Activated CD8-positive, alpha-beta T cell treated with anti-CD3 and anti-CD28 coated beads for 36 hours (primary cell): ENCODE measurements around the gene DCXR. TPM values are rescaled to one million over a fixed set of nuclear protein-coding genes. Genes with fewer than 3 reads are reported as not detected.

Experiments used
- ATAC-seq: fragments of 200-7000 bp; cut with Tn5 transposase; one replicate; pipeline ENCODE4 v1.10.0; 2021; ENCODE audit warnings: mild to moderate bottlenecking, moderate library complexity
- CTCF ChIA-PET: fragments of 350-600 bp; sonication (Branson Sonifier 250); formaldehyde crosslinking; loops from one replicate; lab custom pipeline; 2021; ENCODE audit warnings: antibody characterized with exemption; lab: Charles Lee
- POLR2A ChIA-PET: fragments of 350-600 bp; sonication (Branson Sonifier 250); formaldehyde crosslinking; loops from one replicate; lab custom pipeline; 2021; ENCODE audit warnings: antibody characterized with exemption; lab: Charles Lee
- DNase-seq: peaks from one replicate; pipeline ENCODE4 v3.0.0-alpha.2; 2020
- H3K27ac Mint-ChIP-seq: one replicate; pipeline ENCODE4 v1.8.0; 2021; ENCODE audit warnings: mild to moderate bottlenecking, mixed read lengths
- H3K27me3 Mint-ChIP-seq: one replicate; pipeline ENCODE4 v1.8.0; 2021; ENCODE audit warnings: mixed read lengths
- H3K36me3 Mint-ChIP-seq: one replicate; pipeline ENCODE4 v1.8.0; 2021; ENCODE audit warnings: low read depth, mixed read lengths
- H3K4me1 Mint-ChIP-seq: one replicate; pipeline ENCODE4 v1.8.0; 2021; ENCODE audit warnings: low read depth, mixed read lengths
- H3K4me3 Mint-ChIP-seq: one replicate; pipeline ENCODE4 v1.8.0; 2021; ENCODE audit warnings: mild to moderate bottlenecking, moderate library complexity, mixed read lengths
- H3K9me3 Mint-ChIP-seq: one replicate; pipeline ENCODE4 v1.8.0; 2021; ENCODE audit warnings: mixed read lengths
- intact Hi-C: fragments of 100-400 bp; cut with micrococcal nuclease; formaldehyde crosslinking; loops from one replicate; pipeline ENCODE4 v1.10.0; 2022
- total RNA-seq, 2 experiments: library from RNA; stranded (reverse); gene quantifications; one replicate each; pipeline ENCODE4 v1.2.3, GENCODE V29; 2021
- TF ChIP-seq, protein P1 (sequence below): fragments of 200-600 bp; IDR thresholded peaks from one replicate; pipeline ENCODE4 v1.8.0; 2022; ENCODE audit warnings: antibody characterized with exemption, mild to moderate bottlenecking

Gene DCXR
- total RNA-seq, 2 experiments from 2014 or later: 99.2 to 101 TPM

DNA sequence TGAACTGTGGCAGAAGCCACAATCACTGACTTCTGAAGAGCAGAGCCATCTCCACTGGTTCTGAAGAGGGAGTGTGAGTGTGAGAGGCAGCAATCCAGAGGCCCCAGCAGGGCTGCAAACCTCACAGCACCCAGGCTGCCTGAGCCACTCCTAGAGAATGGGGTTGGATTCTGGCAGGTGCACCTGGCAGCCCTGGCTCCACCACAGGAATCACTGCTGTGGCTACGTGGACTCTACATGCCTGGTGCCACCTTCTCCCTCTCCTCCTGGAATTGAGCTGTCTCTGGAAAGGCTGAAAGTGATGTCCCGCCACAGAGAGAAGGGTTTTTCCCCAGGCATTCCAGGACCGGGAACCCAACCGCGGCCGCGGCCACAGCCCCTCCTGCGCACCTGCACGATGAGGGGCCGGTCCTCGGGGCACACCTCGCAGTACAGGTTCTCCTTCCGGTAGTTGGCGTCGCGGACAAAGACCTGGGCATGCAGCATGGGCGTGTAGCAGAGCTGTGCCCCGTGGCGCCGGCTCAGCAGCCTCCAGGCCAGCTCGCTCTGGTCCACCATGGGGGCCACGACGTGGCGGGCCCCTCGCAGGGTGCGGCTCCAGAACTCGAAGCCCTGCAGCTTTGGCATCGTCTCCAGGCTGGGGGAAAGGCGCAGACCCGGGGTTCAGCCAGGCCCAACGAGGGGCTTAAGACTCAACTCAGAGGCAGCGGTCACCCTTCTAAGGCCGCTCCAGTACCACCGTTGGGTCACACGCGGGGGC is 27.1 kb upstream of the DCXR start:
- ATAC-seq (no peak), DNase-seq (no peak)
- Mint-ChIP-seq H3K4me3 (peak overlapping the region; percentile 75), H3K36me3 (peaks cover 1% of the 10 kb centered on the region), H3K27ac (peak overlapping the region; percentile 61), H3K9me3 (no peaks in the 10 kb centered on the region), H3K27me3 (no peaks in the 10 kb centered on the region), H3K4me1 (peaks cover 14% of the 10 kb centered on the region)
- TF ChIP-seq, protein P1, sequence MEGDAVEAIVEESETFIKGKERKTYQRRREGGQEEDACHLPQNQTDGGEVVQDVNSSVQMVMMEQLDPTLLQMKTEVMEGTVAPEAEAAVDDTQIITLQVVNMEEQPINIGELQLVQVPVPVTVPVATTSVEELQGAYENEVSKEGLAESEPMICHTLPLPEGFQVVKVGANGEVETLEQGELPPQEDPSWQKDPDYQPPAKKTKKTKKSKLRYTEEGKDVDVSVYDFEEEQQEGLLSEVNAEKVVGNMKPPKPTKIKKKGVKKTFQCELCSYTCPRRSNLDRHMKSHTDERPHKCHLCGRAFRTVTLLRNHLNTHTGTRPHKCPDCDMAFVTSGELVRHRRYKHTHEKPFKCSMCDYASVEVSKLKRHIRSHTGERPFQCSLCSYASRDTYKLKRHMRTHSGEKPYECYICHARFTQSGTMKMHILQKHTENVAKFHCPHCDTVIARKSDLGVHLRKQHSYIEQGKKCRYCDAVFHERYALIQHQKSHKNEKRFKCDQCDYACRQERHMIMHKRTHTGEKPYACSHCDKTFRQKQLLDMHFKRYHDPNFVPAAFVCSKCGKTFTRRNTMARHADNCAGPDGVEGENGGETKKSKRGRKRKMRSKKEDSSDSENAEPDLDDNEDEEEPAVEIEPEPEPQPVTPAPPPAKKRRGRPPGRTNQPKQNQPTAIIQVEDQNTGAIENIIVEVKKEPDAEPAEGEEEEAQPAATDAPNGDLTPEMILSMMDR: no peak
- POLR2A ChIA-PET: interaction anchor here (0.8 to 7.4 kb wide), 17 partner anchors 9 to 194 kb away, joined by 3 to 98 read pairs (median 4); partner anchors contain the start of genes ARHGDIA, DCXR, FASN and GPS1
- CTCF ChIA-PET: interaction anchor here (1.2 to 2.9 kb wide), 2 partner anchors 30 to 34 kb away, joined by 3 to 16 read pairs; no protein-coding TSS in a partner anchor
- intact Hi-C loops: no loop called here

DNA sequence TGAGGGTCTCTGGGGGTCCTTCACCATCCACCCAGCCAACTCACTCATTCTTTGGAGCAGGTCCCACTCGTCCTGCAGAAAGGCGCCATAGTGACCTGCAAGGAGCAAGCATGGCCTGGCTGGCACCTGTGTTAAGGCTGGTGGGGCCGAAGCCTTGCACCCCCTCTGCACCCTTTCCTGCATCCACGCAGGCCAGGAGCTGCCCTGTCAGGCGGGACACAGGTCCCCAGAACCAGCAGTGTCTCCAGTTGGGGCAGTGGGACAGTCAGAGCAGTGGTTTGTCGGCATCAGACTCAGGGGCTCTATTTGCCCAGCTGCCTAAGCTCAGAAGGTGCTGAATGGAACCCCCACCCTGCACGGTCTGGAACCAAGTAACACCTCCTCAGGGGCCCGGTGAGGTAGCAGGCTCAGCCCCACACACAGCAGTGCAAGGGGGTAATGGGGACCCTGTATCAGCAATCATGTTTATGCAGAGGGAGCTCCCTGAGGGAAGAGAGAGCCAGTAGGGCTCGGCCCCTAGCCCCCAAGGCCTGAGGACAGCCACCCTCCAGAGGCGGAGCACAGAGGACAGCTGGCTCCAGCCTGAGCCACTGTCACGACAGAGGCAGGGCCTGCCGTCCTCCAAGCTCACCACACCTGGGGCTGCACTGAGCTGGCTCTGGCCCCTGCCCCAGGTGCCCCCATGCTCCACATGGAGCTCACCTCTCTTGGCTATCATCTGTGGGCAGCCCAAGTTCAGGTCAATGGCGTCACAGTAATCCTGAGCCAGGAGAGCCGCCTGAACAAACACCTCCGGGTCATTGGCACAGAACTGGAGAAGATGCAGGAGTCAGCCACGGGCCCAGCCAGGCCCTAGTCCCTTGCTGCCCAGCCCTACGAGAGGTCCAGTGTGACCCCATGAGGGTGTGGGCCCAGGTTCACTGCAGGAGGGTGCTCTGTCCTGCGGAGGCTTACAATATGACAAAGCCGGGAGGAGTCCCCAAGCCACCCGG is 26.2 kb upstream of the DCXR start:
- TF ChIP-seq, protein P1: no peak
- ATAC-seq (no peak), DNase-seq (no peak)
- Mint-ChIP-seq H3K36me3 (peaks cover 1% of the 10 kb centered on the region), H3K27me3 (no peaks in the 10 kb centered on the region), H3K4me3 (peak overlapping the region; percentile 75), H3K9me3 (no peaks in the 10 kb centered on the region), H3K4me1 (peaks cover 14% of the 10 kb centered on the region), H3K27ac (peak overlapping the region; percentile 55)
- CTCF ChIA-PET: no interaction called here
- POLR2A ChIA-PET: interaction anchor here (0.6 to 7.4 kb wide), 4 partner anchors 10 to 59 kb away, joined by 3 to 98 read pairs (median 4); partner anchors contain the start of genes GPS1 and RFNG
- intact Hi-C loops: no loop called here

DNA sequence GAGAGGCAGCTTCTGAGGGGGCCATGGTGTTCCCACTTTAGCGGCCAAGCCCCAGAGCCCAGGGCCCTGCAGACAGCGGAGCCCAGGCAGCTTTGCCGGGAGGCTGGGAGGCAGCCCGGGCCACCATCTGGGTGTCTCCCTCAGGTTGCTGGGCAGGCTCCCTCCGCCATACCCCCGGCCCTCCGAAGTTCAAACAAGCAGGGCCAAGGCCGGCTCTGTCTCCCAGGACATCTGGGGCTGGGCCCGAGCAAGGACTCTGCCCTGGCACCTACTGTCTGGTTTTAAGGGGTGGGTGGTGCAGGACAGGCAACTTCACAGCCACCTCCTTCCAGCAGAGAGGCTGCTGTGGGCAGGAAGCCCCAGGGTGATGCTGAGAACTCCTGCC is 25.5 kb upstream of the DCXR start:
- H3K4me3 Mint-ChIP-seq: no peak overlapping the region
- H3K27ac Mint-ChIP-seq: no peak overlapping the region
- H3K36me3 Mint-ChIP-seq: peaks cover 1% of the 10 kb centered on the region
- intact Hi-C loops: no loop called here
- H3K4me1 Mint-ChIP-seq: peaks cover 14% of the 10 kb centered on the region
- ChIA-PET POLR2A (interaction anchor here (0.6 to 7.4 kb wide), 2 partner anchors 10 to 60 kb away, joined by 3 to 98 read pairs; partner anchors contain the start of genes GPS1 and RFNG), CTCF (no interaction called here)
- TF ChIP-seq, protein P1: no peak
- DNase-seq (no peak), ATAC-seq (no peak)
- no peaks in the 10 kb centered on the region for H3K9me3 Mint-ChIP-seq
- no peaks in the 10 kb centered on the region for H3K27me3 Mint-ChIP-seq

DNA sequence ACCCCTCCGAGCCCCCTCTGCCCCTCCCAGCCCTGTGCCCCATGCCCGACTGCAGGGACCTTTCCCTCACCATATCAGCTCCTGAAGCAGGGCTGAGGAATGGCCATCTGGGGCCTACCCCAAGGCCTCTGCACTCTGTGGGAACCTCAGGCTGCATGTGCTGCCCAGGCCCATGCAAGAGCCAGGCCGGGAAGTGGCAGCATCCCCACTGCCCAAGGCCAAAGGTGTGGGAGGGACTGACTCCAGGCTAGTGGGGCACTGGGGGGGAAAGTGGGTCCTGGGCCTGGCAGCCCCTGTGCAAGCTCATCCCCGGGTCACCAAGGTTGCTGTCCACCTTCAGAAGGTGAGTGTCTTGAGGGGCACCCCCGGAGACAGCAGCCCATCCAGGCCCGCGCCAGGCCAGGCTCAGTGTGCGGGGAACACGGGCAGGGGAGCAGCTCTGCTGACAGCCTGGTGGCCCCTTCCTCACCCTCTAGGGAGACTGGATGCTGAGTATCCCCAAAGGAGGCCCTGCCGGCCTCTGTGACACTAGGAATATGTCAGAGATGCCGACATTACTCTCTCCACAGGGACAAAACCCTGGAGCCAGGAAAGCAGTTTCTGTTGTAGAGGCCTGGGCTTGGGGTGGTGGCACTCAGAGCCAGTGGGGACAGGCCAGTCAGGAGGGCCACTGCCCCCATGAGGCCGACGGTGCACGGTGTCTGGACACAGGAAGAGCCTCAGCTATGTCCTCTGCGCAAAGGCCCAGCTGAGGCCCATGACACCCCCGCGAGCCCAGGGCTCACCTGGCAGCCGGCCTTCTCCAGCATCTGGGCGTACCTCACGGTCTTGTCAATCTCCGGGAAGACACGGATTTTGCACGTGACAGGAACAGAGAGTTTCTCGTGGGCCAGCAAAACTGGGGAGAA is 24.8 kb upstream of the DCXR start:
- Mint-ChIP-seq H3K9me3 (no peaks in the 10 kb centered on the region), H3K4me1 (peaks cover 14% of the 10 kb centered on the region), H3K36me3 (peaks cover 1% of the 10 kb centered on the region), H3K27me3 (no peaks in the 10 kb centered on the region), H3K4me3 (no peak overlapping the region), H3K27ac (no peak overlapping the region)
- intact Hi-C loops: no loop called here
- no peak for ATAC-seq
- TF ChIP-seq, protein P1: no peak
- no peak for DNase-seq
- CTCF ChIA-PET: no interaction called here
- POLR2A ChIA-PET: interaction anchor here (0.9 to 7.4 kb wide), 2 partner anchors 10 to 14 kb away, joined by 6 to 98 read pairs; partner anchors contain the start of genes GPS1 and RFNG
